Measurements from ENCODE around the gene PLD6. TPM values are rescaled to one million over a fixed set of nuclear protein-coding genes. Genes with fewer than 3 reads are reported as not detected.

Gene PLD6
- total RNA-seq, 4 donors from 2014 or later, result 3.1 to 13.7 (median 6.9) TPM

GRCh38 chr17:17153071-17153470 lies 53.1 kb downstream of the PLD6 start:
- no peak overlapping the region for H3K4me3 ChIP-seq
- H3K9me3 ChIP-seq, result no peaks in the 10 kb centered on the region
- WGBS, result 79% methylated on average over 9 of the region's 9 CpGs
- intact Hi-C loops (cut with DNase I), result loop anchor here (5.0 to 10.0 kb wide), 2 partner anchors 84 to 148 kb away; partner anchors contain the start of gene FLCN
- H3K27me3 ChIP-seq, result no peaks in the 10 kb centered on the region
- peak overlapping the region in 2 of 4 donors; percentile 66 to 78 for H3K27ac ChIP-seq (replicated peaks in 1 of 4)
- no peak for TF ChIP-seq POLR2A (IDR thresholded peaks at IDR 0.05; ENCODE audit: low read depth)
- no peak for TF ChIP-seq POLR2AphosphoS5 (IDR thresholded peaks at IDR 0.05)
- no peak for TF ChIP-seq EP300 (IDR thresholded peaks at IDR 0.05)
- no peak for TF ChIP-seq CTCF (IDR thresholded peaks at IDR 0.05)
- DNase-seq (ENCODE audit: extremely low spot score), result no peak
- peaks cover 22 to 36% (median 30%) of the 10 kb centered on the region in 4 donors for H3K4me1 ChIP-seq
- peaks cover 32 to 82% (median 77%) of the 10 kb centered on the region in 4 donors for H3K36me3 ChIP-seq

- peaks cover 33 to 82% (median 77%) of the 10 kb centered on the region in 4 donors for H3K36me3 ChIP-seq
- H3K27ac ChIP-seq (replicated peaks in 1 of 4), result peak overlapping the region; percentile 66 to 79 (median 75)
- WGBS, result 60% methylated on average over 4 of the region's 4 CpGs
- H3K9me3 ChIP-seq, result no peaks in the 10 kb centered on the region
- no peaks in the 10 kb centered on the region for H3K27me3 ChIP-seq
- no peak for DNase-seq (ENCODE audit: extremely low spot score)
- intact Hi-C loops (cut with DNase I), result loop anchor here (5.0 to 10.0 kb wide), 2 partner anchors 85 to 148 kb away; partner anchors contain the start of gene FLCN
- TF ChIP-seq CTCF (IDR thresholded peaks at IDR 0.05) (no peak), POLR2A (IDR thresholded peaks at IDR 0.05; ENCODE audit: low read depth) (no peak), POLR2AphosphoS5 (IDR thresholded peaks at IDR 0.05) (no peak), EP300 (IDR thresholded peaks at IDR 0.05) (no peak)
- H3K4me3 ChIP-seq, result no peak overlapping the region
- peaks cover 22 to 36% (median 30%) of the 10 kb centered on the region in 4 donors for H3K4me1 ChIP-seq
Observed at GRCh38 chr17:17152385-17152784, 53.7 kb downstream of the PLD6 start.

GRCh38 chr17:17151962-17152361 lies 54.2 kb downstream of the PLD6 start:
- TF ChIP-seq POLR2AphosphoS5 (IDR thresholded peaks at IDR 0.05) (peak; percentile 60 to 69), EP300 (IDR thresholded peaks at IDR 0.05) (no peak)
- no peaks in the 10 kb centered on the region for H3K27me3 ChIP-seq
- H3K27ac ChIP-seq (replicated peaks in 1 of 4), result peak overlapping the region; percentile 66 to 79 (median 75)
- intact Hi-C loops (cut with DNase I), result loop anchor here (5.0 to 10.0 kb wide), 2 partner anchors 85 to 147 kb away; partner anchors contain the start of gene FLCN
- H3K4me1 ChIP-seq, result peaks cover 22 to 36% (median 30%) of the 10 kb centered on the region in 4 donors
- no peaks in the 10 kb centered on the region for H3K9me3 ChIP-seq
- peaks cover 34 to 82% (median 77%) of the 10 kb centered on the region in 4 donors for H3K36me3 ChIP-seq
- 10% methylated on average over 4 of the region's 8 CpGs for WGBS
- DNase-seq (ENCODE audit: extremely low spot score), result peak; percentile 95
- H3K4me3 ChIP-seq, result no peak overlapping the region

GRCh38 chr17:17151541-17151940 lies 54.6 kb downstream of the PLD6 start:
- intact Hi-C loops (cut with DNase I), result loop anchor here (5.0 to 10.0 kb wide), 2 partner anchors 86 to 147 kb away; partner anchors contain the start of gene FLCN
- 60% methylated on average over 1 of the region's 3 CpGs for WGBS
- DNase-seq (ENCODE audit: extremely low spot score), result no peak
- peaks cover 37 to 82% (median 77%) of the 10 kb centered on the region in 4 donors for H3K36me3 ChIP-seq
- no peak for TF ChIP-seq EP300 (IDR thresholded peaks at IDR 0.05)
- no peak for TF ChIP-seq POLR2AphosphoS5 (IDR thresholded peaks at IDR 0.05)
- no peak for TF ChIP-seq CTCF (IDR thresholded peaks at IDR 0.05)
- H3K27ac ChIP-seq (replicated peaks in 1 of 4), result peak overlapping the region; percentile 66 to 79 (median 75)
- H3K4me3 ChIP-seq, result no peak overlapping the region
- no peaks in the 10 kb centered on the region for H3K27me3 ChIP-seq
- H3K9me3 ChIP-seq, result no peaks in the 10 kb centered on the region
- H3K4me1 ChIP-seq, result peaks cover 22 to 36% (median 29%) of the 10 kb centered on the region in 4 donors

GRCh38 chr17:17151055-17151454 lies 55.1 kb downstream of the PLD6 start:
- TF ChIP-seq POLR2A (IDR thresholded peaks at IDR 0.05; ENCODE audit: low read depth) (no peak), POLR2AphosphoS5 (IDR thresholded peaks at IDR 0.05) (no peak), EP300 (IDR thresholded peaks at IDR 0.05) (no peak), CTCF (IDR thresholded peaks at IDR 0.05) (no peak)
- intact Hi-C loops (cut with DNase I), result loop anchor here (5.0 to 10.0 kb wide), 2 partner anchors 86 to 146 kb away; partner anchors contain the start of gene FLCN
- WGBS, result 91% methylated on average over 5 of the region's 5 CpGs
- no peak for DNase-seq (ENCODE audit: extremely low spot score)
- H3K4me1 ChIP-seq, result peaks cover 19 to 36% (median 26%) of the 10 kb centered on the region in 4 donors
- peaks cover 37 to 82% (median 77%) of the 10 kb centered on the region in 4 donors for H3K36me3 ChIP-seq
- H3K27me3 ChIP-seq, result no peaks in the 10 kb centered on the region
- no peaks in the 10 kb centered on the region for H3K9me3 ChIP-seq
- H3K27ac ChIP-seq (replicated peaks in 1 of 4), result peak overlapping the region; percentile 66 to 79 (median 75)
- H3K4me3 ChIP-seq, result no peak overlapping the region

Small RNA genes within 50 kb of the gene (small RNA-seq; reads per million reads assigned to genes)
- gene RNU6-767P, result 0 reads per million in 3 donors

Other genes starting within 250 kb of the PLD6 start
- under 1 TPM in 1 of 4 donors, not detected in 3; 0.66 TPM for gene TNFRSF13B, start 234.2 kb downstream of the PLD6 start, total RNA-seq
- gene MPRIP, start 163.9 kb downstream of the PLD6 start, total RNA-seq, result 100 to 1,000 TPM; 108 to 194 (median 129) TPM
- gene FLCN, start 30.8 kb upstream of the PLD6 start, total RNA-seq, result 10 to 100 TPM; 21.5 to 64.7 (median 45.5) TPM
- gene COPS3, start 74.9 kb upstream of the PLD6 start, total RNA-seq, result 10 to 100 TPM; 49.3 to 72.6 (median 59.1) TPM
- 10 to 100 TPM in 1 of 4 donors, 1 to 10 TPM in 3; 4.3 to 11.5 (median 7.0) TPM for gene NT5M, start 97.0 kb upstream of the PLD6 start, total RNA-seq